GM23248 (cell line): ENCODE measurements around the gene MAP2.

Source experiments
- EZH2 ChIP-seq: fragments of 200-600 bp; sonication (generic); IDR thresholded peaks from 2 replicates; pipeline ENCODE4 v1.6.1; 2018; ENCODE audit warnings: antibody characterized with exemption, mild to moderate bottlenecking; ENCODE audit not compliant: insufficient read depth, poor library complexity, severe bottlenecking
- EZH2phosphoT487 ChIP-seq: fragments of 200-600 bp; sonication (generic); IDR thresholded peaks from 2 replicates; pipeline ENCODE4 v1.6.1; 2018; ENCODE audit warnings: antibody characterized with exemption, moderate library complexity, mild to moderate bottlenecking, low read depth; ENCODE audit not compliant: insufficient read depth

GRCh38 chr2:209532321-209532720, 108.5 kb downstream of the MAP2 start:
- TF ChIP-seq EZH2phosphoT487 = no peak
- TF ChIP-seq EZH2 = no peak
